GM21423 (cell line): ENCODE measurements around the gene ZNF354B.
"Not testable (repeated sequence)": the region's sequence is repeated elsewhere in the genome, so short reads cannot be mapped to it uniquely, and the experiment has no call there.

ENCODE experiments used
- ATAC-seq: cut with Tn5 transposase; IDR thresholded peaks from one replicate; pipeline ENCODE4 v1.9.1; 2021; ENCODE audit warnings: mild to moderate bottlenecking, moderate library complexity; ENCODE audit not compliant: unreplicated experiment

The ZNF354B gene

DNA sequence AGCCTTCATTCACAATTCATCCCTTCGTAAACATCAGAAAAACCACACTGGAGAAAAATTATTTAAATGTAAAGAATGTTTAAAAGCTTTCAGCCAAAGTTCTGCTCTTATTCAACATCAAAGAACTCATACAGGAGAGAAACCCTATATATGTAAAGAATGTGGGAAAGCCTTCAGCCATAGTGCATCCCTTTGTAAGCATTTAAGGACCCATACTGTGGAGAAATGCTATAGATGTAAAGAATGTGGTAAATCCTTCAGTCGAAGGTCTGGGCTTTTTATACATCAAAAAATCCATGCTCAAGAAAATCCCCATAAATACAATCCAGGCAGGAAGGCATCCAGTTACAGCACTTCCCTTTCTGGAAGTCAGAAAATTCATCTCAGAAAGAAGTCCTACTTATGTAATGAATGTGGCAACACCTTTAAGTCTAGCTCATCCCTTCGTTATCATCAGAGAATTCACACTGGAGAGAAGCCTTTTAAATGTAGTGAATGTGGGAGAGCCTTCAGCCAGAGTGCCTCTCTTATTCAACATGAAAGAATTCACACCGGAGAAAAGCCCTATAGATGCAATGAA lies 23.5 kb downstream of the ZNF354B start:
- not testable (repeated sequence) for ATAC-seq

DNA sequence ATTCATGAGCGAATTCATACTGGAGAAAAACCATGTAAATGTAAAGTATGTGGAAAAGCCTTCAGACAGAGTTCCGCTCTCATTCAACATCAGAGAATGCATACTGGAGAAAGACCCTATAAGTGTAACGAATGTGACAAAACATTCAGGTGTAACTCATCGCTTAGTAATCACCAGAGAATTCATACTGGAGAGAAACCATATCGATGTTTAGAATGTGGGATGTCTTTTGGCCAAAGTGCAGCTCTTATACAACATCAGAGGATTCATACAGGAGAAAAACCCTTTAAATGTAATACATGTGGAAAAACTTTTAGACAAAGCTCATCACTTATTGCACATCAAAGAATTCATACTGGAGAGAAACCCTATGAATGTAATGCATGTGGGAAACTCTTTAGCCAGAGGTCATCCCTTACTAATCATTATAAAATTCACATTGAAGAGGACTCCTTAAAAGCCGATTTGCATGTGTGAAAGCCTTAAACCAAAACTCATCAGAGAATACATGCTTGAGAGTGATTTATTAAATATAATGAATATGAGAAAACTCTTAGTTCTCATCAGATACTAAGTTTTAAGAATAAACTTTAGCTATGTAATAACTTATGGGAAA lies 24.2 kb downstream of the ZNF354B start:
- no peak for ATAC-seq

- ATAC-seq, result no peak
These were observed 36.1 kb downstream of the ZNF354B start, which contains the start of gene ZFP2 for GRCh38 chr5:178895615-178896571. Gene ZFP2 (plus strand): TSS chr5:178895913. CDS start chr5:178931314, 35,401 bp downstream.

- ATAC-seq, result no peak
These were observed 39.5 kb downstream of the ZNF354B start for GRCh38 chr5:178899289-178899688.

DNA sequence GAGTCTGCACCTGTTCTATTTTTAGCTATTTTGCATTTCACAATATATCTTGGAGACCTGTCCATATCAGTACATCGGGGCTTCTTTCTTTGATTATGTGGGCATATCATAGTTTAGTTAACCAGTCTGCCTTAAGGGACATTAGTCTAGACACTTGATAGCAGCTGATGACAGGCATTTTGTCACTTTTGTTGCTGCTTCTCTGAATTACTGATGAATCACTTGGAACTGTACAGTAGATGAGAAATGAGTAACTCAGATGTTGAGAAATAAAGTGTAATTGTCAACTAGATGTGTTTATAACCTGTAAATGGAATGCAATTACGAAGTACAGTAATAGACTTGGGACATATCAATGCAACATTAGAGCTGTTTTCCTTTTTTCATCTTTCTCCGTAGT lies 43.1 kb downstream of the ZNF354B start:
- no peak for ATAC-seq

- ATAC-seq, result no peak
These were observed 72.3 kb downstream of the ZNF354B start for GRCh38 chr5:178931846-178932760.
